SK-N-SH (cell line): Measurements from ENCODE around the gene STPG2. TPM values are rescaled to one million over a fixed set of nuclear protein-coding genes. Genes with fewer than 3 reads are reported as not detected.

Experiments
- CTCF ChIA-PET: fragments of 300-600, 350-600 bp; formaldehyde crosslinking; extraction: SDS; loops from one replicate; lab custom pipeline; 2021; lab: Yijun Ruan, JAX
- POLR2A ChIA-PET: fragments of 350-600 bp; sonication (Branson Sonifier 250); formaldehyde crosslinking; extraction: SDS; loops from one replicate; lab custom pipeline; 2020; ENCODE audit warnings: antibody characterized with exemption, inconsistent platforms; lab: Yijun Ruan, JAX
- DNase-seq: peaks from one replicate; pipeline ENCODE4 v3.0.0; 2012
- H2AFZ ChIP-seq: fragments of 200-600 bp; sonication (generic); 2 replicates; pipeline ENCODE4 v1.8.1; 2016; ENCODE audit warnings: antibody characterized with exemption, mild to moderate bottlenecking, low read depth
- H3F3A ChIP-seq: fragments of 200-600 bp; sonication (generic); replicated peaks from 2 replicates; pipeline ENCODE3; 2016; ENCODE audit warnings: antibody characterized with exemption, mild to moderate bottlenecking; ENCODE audit not compliant: insufficient read depth
- H3K27ac ChIP-seq, 2 experiments: fragments of 200-500 bp in 1 of 2; fragments of 200-600 bp in 1 of 2; sonication (Bioruptor generic) in 1 of 2; sonication (generic), shearing (Covaris generic) in 1 of 2; 2 replicates each; pipeline versions ENCODE4 v1.5.1 to v1.6.1; 2014 to 2016; ENCODE audit warnings: low read depth in 2 of 2, inconsistent platforms in 1 of 2, low read length in 1 of 2, mild to moderate bottlenecking in 1 of 2, mixed read lengths in 1 of 2
- H3K27me3 ChIP-seq: fragments of 200-600 bp; sonication (generic), shearing (Covaris generic); 2 replicates; pipeline ENCODE4 v1.6.1; 2016; ENCODE audit warnings: mixed run types; ENCODE audit not compliant: insufficient read depth
- H3K36me3 ChIP-seq, 2 experiments: fragments of 200-500 bp in 1 of 2; fragments of 200-600 bp in 1 of 2; sonication (Bioruptor generic) in 1 of 2; sonication (generic) in 1 of 2; replicated peaks in 1 of 2; 2 replicates each; pipeline versions ENCODE3 to v1.5.1; 2014 to 2016; ENCODE audit warnings: low read length in 1 of 2, mild to moderate bottlenecking in 1 of 2; ENCODE audit not compliant: insufficient read depth in 2 of 2, control insufficient read depth in 1 of 2
- H3K4me1 ChIP-seq, 2 experiments: fragments of 200-500 bp in 1 of 2; fragments of 200-600 bp in 1 of 2; sonication (Bioruptor generic) in 1 of 2; sonication (generic), shearing (Covaris generic) in 1 of 2; 2 replicates each; pipeline versions ENCODE4 v1.5.1 to v1.6.1; 2014 to 2016; ENCODE audit warnings: low read depth in 1 of 2, low read length in 1 of 2, mixed run types in 1 of 2; ENCODE audit not compliant: insufficient read depth in 2 of 2, control insufficient read depth in 1 of 2
- H3K4me2 ChIP-seq: fragments of 200-600 bp; sonication (generic), shearing (Covaris generic); 2 replicates; pipeline ENCODE4 v1.6.1; 2017; ENCODE audit warnings: mixed run types
- H3K4me3 ChIP-seq, 2 experiments: fragments of 200-500 bp in 1 of 2; fragments of 200-600 bp in 1 of 2; sonication (Bioruptor generic) in 1 of 2; sonication (generic), shearing (Covaris generic) in 1 of 2; 2 replicates each; pipeline versions ENCODE4 v1.5.1 to v1.8.1; 2014 to 2016; ENCODE audit warnings: low read depth in 2 of 2, inconsistent platforms in 1 of 2, low read length in 1 of 2, mild to moderate bottlenecking in 1 of 2, mixed read lengths in 1 of 2, moderate library complexity in 1 of 2
- H3K79me2 ChIP-seq: fragments of 200-600 bp; sonication (generic); 2 replicates; pipeline ENCODE4 v1.8.1; 2017; ENCODE audit warnings: mild to moderate bottlenecking; ENCODE audit not compliant: insufficient read depth
- H3K9ac ChIP-seq: fragments of 200-600 bp; sonication (generic); 2 replicates; pipeline ENCODE4 v1.6.1; 2017; ENCODE audit warnings: mixed run types
- H3K9me2 ChIP-seq: fragments of 200-600 bp; sonication (generic); 2 replicates; pipeline ENCODE4 v1.6.1; 2017; ENCODE audit warnings: mixed run types
- H3K9me3 ChIP-seq: fragments of 200-600 bp; sonication (generic); 2 replicates; pipeline ENCODE4 v1.6.1; 2017; ENCODE audit warnings: mixed run types, mild to moderate bottlenecking, moderate library complexity
- H4K20me1 ChIP-seq: fragments of 200-600 bp; sonication (generic); 2 replicates; pipeline ENCODE4 v1.6.1; 2017; ENCODE audit warnings: mild to moderate bottlenecking, mixed run types; ENCODE audit not compliant: insufficient read depth
- ELF1 ChIP-seq: IDR thresholded peaks from 2 replicates; pipeline ENCODE4 v1.4.0; 2012
- EZH2phosphoT487 ChIP-seq: fragments of 200-600 bp; sonication (generic); IDR thresholded peaks from 2 replicates; pipeline ENCODE4 v1.6.1; 2017; ENCODE audit warnings: low read depth, mixed run types, mild to moderate bottlenecking, antibody characterized with exemption, moderate library complexity, borderline replicate concordance
- FOSL2 ChIP-seq: IDR thresholded peaks from 2 replicates; pipeline ENCODE4 v1.4.0; 2012; ENCODE audit warnings: low read depth, mild to moderate bottlenecking, moderate library complexity, borderline replicate concordance
- FOXM1 ChIP-seq: IDR thresholded peaks from 2 replicates; pipeline ENCODE4 v1.4.0; 2012; ENCODE audit warnings: low read depth, mild to moderate bottlenecking
- GATA2 ChIP-seq: sonication (generic); formaldehyde crosslinking; IDR thresholded peaks from 2 replicates; pipeline ENCODE4 v1.5.0; 2020; ENCODE audit warnings: mild to moderate bottlenecking, missing genetic modification reagents
- JUND ChIP-seq: IDR thresholded peaks from 2 replicates; pipeline ENCODE4 v1.4.0; 2012
- MEF2A ChIP-seq: IDR thresholded peaks from 2 replicates; pipeline ENCODE4 v1.4.0; 2012; ENCODE audit warnings: low read depth, borderline replicate concordance
- MXI1 ChIP-seq: IDR thresholded peaks from 2 replicates; pipeline ENCODE4 v1.6.1; 2012; ENCODE audit warnings: mild to moderate bottlenecking, low read depth, low read length, improper control_type of control experiment
- NRF1 ChIP-seq: IDR thresholded peaks from 2 replicates; pipeline ENCODE4 v1.6.1; 2012; ENCODE audit warnings: low read depth, mild to moderate bottlenecking, low read length
- PBX3 ChIP-seq: IDR thresholded peaks from 2 replicates; pipeline ENCODE4; 2012
- POLR2AphosphoS5 ChIP-seq: IDR thresholded peaks from 2 replicates; pipeline ENCODE4 v1.6.1; 2012; ENCODE audit warnings: low read depth, low read length
- RXRA ChIP-seq: IDR thresholded peaks from 2 replicates; pipeline ENCODE4 v1.4.0; 2012; ENCODE audit warnings: low read depth, mild to moderate bottlenecking, borderline replicate concordance
- SMC3 ChIP-seq: IDR thresholded peaks from 2 replicates; pipeline ENCODE4 v1.6.1; 2012; ENCODE audit warnings: low read depth, low read length, improper control_type of control experiment
- TAF1 ChIP-seq: IDR thresholded peaks from 2 replicates; pipeline ENCODE4 v1.6.1; 2012; ENCODE audit warnings: low read depth, mild to moderate bottlenecking, low read length, moderate library complexity, borderline replicate concordance
- TCF12 ChIP-seq: IDR thresholded peaks from 2 replicates; pipeline ENCODE4 v1.4.0; 2012
- whole genome bisulfite sequencing: methylation state at CpG from one replicate; pipeline ENCODE4 v1.1.6; 2017; ENCODE audit warnings: low lambda C conversion rate; 5-methylcytosine and 5-hydroxymethylcytosine counted together
- polyA plus RNA-seq, 3 experiments: library from polyadenylated mRNA; depleted of rRNA; stranded (reverse); fragments of >200 nt; gene quantifications; 2 replicates each; pipeline ENCODE4 v1.2.3, GENCODE V29; 2012
- TF ChIP-seq, protein P1 (sequence below): IDR thresholded peaks from 2 replicates; pipeline ENCODE4 v1.4.0; 2012; ENCODE audit warnings: low read depth, borderline replicate concordance
- TF ChIP-seq, protein P2 (sequence below): IDR thresholded peaks from 2 replicates; pipeline ENCODE4 v1.4.0; 2012; ENCODE audit warnings: low read depth
- TF ChIP-seq, protein P3 (sequence below): fragments of 150-350 bp; IDR thresholded peaks from 2 replicates; pipeline ENCODE4 v1.6.1; 2017; ENCODE audit warnings: antibody characterized with exemption, low read length, low read depth, borderline replicate concordance

The STPG2 gene
- polyA plus RNA-seq, 1 of the 3 experiments (the other 2 are of a cell fraction), result not detected

DNA sequence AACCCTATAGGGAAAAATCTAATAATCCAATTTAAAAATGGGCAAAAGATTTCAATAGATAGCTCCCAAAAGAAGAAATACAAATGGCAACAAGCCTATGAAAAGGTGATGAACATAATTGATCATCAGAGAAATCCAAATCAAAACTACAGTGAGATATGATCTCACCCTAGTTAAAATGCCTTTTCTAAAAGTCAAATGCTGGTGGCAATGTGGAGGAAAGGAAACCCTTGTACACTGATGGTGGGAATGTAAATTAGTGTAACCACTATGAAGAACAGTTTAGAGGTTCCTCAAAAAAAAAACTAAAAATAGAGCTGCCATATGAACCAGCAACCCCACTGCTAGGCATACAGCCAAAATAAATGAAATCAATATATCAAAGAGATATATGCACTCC is 44.5 kb downstream of the STPG2 start:
- H3K27me3 ChIP-seq, result no peaks in the 10 kb centered on the region
- H3K9me3 ChIP-seq, result no peaks in the 10 kb centered on the region
- TF ChIP-seq FOXM1 (no peak), TAF1 (no peak), GATA2 (no peak), MEF2A (no peak), EZH2phosphoT487 (no peak), JUND (no peak), FOSL2 (no peak), POLR2AphosphoS5 (no peak), PBX3 (no peak), RXRA (no peak), SMC3 (no peak)
- TF ChIP-seq, protein P1, sequence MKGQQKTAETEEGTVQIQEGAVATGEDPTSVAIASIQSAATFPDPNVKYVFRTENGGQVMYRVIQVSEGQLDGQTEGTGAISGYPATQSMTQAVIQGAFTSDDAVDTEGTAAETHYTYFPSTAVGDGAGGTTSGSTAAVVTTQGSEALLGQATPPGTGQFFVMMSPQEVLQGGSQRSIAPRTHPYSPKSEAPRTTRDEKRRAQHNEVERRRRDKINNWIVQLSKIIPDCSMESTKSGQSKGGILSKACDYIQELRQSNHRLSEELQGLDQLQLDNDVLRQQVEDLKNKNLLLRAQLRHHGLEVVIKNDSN, result no peak
- TF ChIP-seq, protein P2, sequence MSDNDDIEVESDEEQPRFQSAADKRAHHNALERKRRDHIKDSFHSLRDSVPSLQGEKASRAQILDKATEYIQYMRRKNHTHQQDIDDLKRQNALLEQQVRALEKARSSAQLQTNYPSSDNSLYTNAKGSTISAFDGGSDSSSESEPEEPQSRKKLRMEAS, result no peak
- H3K9me2 ChIP-seq, result no peaks in the 10 kb centered on the region
- no peak for DNase-seq
- no peaks in the 10 kb centered on the region for H4K20me1 ChIP-seq
- no peak overlapping the region for H2AFZ ChIP-seq
- no peaks in the 10 kb centered on the region for H3K4me1 ChIP-seq
- POLR2A ChIA-PET, result no interaction called here
- H3K27ac ChIP-seq, result no peak overlapping the region
- H3K36me3 ChIP-seq, result no peaks in the 10 kb centered on the region
- H3F3A ChIP-seq, result no peaks in the 10 kb centered on the region
- H3K9ac ChIP-seq, result no peak overlapping the region
- no peak overlapping the region for H3K4me2 ChIP-seq
- no peaks in the 10 kb centered on the region for H3K79me2 ChIP-seq
- no peak overlapping the region for H3K4me3 ChIP-seq
- CTCF ChIA-PET, result interaction anchor here (0.6 kb wide), 1 partner anchor 1960 kb away, joined by 3 read pairs; no protein-coding TSS in a partner anchor

- Histone ChIP-seq H3K27ac (no peak overlapping the region), H4K20me1 (no peaks in the 10 kb centered on the region), H3K9me2 (no peaks in the 10 kb centered on the region), H3K4me2 (no peak overlapping the region), H3K36me3 (no peaks in the 10 kb centered on the region), H3K4me1 (no peaks in the 10 kb centered on the region), H2AFZ (no peak overlapping the region), H3F3A (no peaks in the 10 kb centered on the region), H3K79me2 (no peaks in the 10 kb centered on the region), H3K27me3 (no peaks in the 10 kb centered on the region), H3K4me3 (no peak overlapping the region), H3K9ac (no peak overlapping the region), H3K9me3 (no peaks in the 10 kb centered on the region)
- CTCF ChIA-PET, result interaction anchor here (0.7 kb wide), 1 partner anchor 380 kb away, joined by 3 read pairs; no protein-coding TSS in a partner anchor
- WGBS, result no CpG with 5 or more reads among the region's 2 CpGs
- TF ChIP-seq FOXM1, result no peak
- no peak for TF ChIP-seq MXI1
- TF ChIP-seq FOSL2, result no peak
- TF ChIP-seq, protein P3, sequence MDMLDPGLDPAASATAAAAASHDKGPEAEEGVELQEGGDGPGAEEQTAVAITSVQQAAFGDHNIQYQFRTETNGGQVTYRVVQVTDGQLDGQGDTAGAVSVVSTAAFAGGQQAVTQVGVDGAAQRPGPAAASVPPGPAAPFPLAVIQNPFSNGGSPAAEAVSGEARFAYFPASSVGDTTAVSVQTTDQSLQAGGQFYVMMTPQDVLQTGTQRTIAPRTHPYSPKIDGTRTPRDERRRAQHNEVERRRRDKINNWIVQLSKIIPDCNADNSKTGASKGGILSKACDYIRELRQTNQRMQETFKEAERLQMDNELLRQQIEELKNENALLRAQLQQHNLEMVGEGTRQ, result no peak
- TF ChIP-seq ELF1, result no peak
- no peak for TF ChIP-seq EZH2phosphoT487
- TF ChIP-seq TCF12, result no peak
- TF ChIP-seq NRF1, result no peak
- POLR2A ChIA-PET, result no interaction called here
- DNase-seq, result no peak
Observed at GRCh38 chr4:98094118-98094517, 49.2 kb downstream of the STPG2 start.
